HEK293 (cell line): ENCODE results near the gene ABL2.
A peak's percentile ranks its signal among the peaks of the same experiment; 100 is the strongest.

Source experiments
- IKZF3 ChIP-seq: fragments of 450-650 bp; IDR thresholded peaks from 2 replicates; pipeline ENCODE4 v1.5.0; 2018; ENCODE audit warnings: missing biosample characterization, mild to moderate bottlenecking, missing genetic modification characterization, moderate library complexity
- KLF10 ChIP-seq: fragments of 450-650 bp; IDR thresholded peaks from 2 replicates; pipeline ENCODE4 v1.5.1; 2018; ENCODE audit warnings: missing biosample characterization, mild to moderate bottlenecking, missing genetic modification characterization
- KLF8 ChIP-seq: fragments of 450-650 bp; formaldehyde crosslinking; IDR thresholded peaks from 2 replicates; pipeline ENCODE4 v1.5.1; 2016; ENCODE audit warnings: missing biosample characterization, missing genetic modification characterization
- SALL2 ChIP-seq: fragments of 450-650 bp; formaldehyde crosslinking; IDR thresholded peaks from 2 replicates; pipeline ENCODE4 v1.5.0; 2017; ENCODE audit warnings: missing biosample characterization, mild to moderate bottlenecking, missing genetic modification characterization, borderline replicate concordance
- SP7 ChIP-seq: fragments of 450-650 bp; formaldehyde crosslinking; IDR thresholded peaks from 2 replicates; pipeline ENCODE4 v1.5.1; 2016; ENCODE audit warnings: missing biosample characterization, missing genetic modification characterization
- TRIM28 ChIP-seq: IDR thresholded peaks from 2 replicates; pipeline ENCODE4 v1.6.1; 2011; ENCODE audit warnings: low read length, control low read depth, borderline replicate concordance
- TSHZ1 ChIP-seq: fragments of 450-650 bp; formaldehyde crosslinking; IDR thresholded peaks from 2 replicates; pipeline ENCODE4 v1.5.1; 2016; ENCODE audit warnings: missing biosample characterization, missing genetic modification characterization, borderline replicate concordance
- WT1 ChIP-seq: fragments of 450-650 bp; formaldehyde crosslinking; IDR thresholded peaks from 2 replicates; pipeline ENCODE4 v1.5.1; 2016; ENCODE audit warnings: missing biosample characterization, missing genetic modification characterization
- ZBTB26 ChIP-seq: fragments of 450-650 bp; formaldehyde crosslinking; optimal IDR thresholded peaks from 2 replicates; pipeline ENCODE3; 2016; ENCODE audit warnings: missing biosample characterization, mild to moderate bottlenecking, missing genetic modification characterization
- ZNF138 ChIP-seq: fragments of 450-650 bp; formaldehyde crosslinking; IDR thresholded peaks from 2 replicates; pipeline ENCODE4 v1.5.1; 2016; ENCODE audit warnings: missing biosample characterization, missing genetic modification characterization, borderline replicate concordance
- ZNF140 ChIP-seq: fragments of 450-650 bp; formaldehyde crosslinking; IDR thresholded peaks from 2 replicates; pipeline ENCODE4 v1.5.1; 2016; ENCODE audit warnings: missing biosample characterization, missing genetic modification characterization
- ZNF146 ChIP-seq: fragments of 450-650 bp; formaldehyde crosslinking; IDR thresholded peaks from 2 replicates; pipeline ENCODE4 v1.5.1; 2016; ENCODE audit warnings: missing biosample characterization, missing genetic modification characterization
- ZNF16 ChIP-seq: fragments of 450-650 bp; formaldehyde crosslinking; IDR thresholded peaks from 2 replicates; pipeline ENCODE4 v1.5.1; 2016; ENCODE audit warnings: low read depth, missing biosample characterization, missing genetic modification characterization
- ZNF175 ChIP-seq: fragments of 450-650 bp; formaldehyde crosslinking; IDR thresholded peaks from 2 replicates; pipeline ENCODE4 v1.5.1; 2016; ENCODE audit warnings: missing biosample characterization, missing genetic modification characterization
- ZNF23 ChIP-seq: fragments of 450-650 bp; formaldehyde crosslinking; IDR thresholded peaks from 2 replicates; pipeline ENCODE4 v1.5.1; 2016; ENCODE audit warnings: missing biosample characterization, missing genetic modification characterization, borderline replicate concordance
- ZNF354C ChIP-seq: fragments of 450-650 bp; formaldehyde crosslinking; IDR thresholded peaks from 2 replicates; pipeline ENCODE4 v1.5.1; 2016; ENCODE audit warnings: missing biosample characterization, missing genetic modification characterization, low read depth, borderline replicate concordance
- ZNF473 ChIP-seq: fragments of 450-650 bp; formaldehyde crosslinking; IDR thresholded peaks from 2 replicates; pipeline ENCODE4 v1.5.1; 2017; ENCODE audit warnings: missing biosample characterization, missing genetic modification characterization
- ZNF488 ChIP-seq: fragments of 450-650 bp; formaldehyde crosslinking; IDR thresholded peaks from 2 replicates; pipeline ENCODE4 v1.5.1; 2016; ENCODE audit warnings: missing biosample characterization, missing genetic modification characterization
- ZNF518A ChIP-seq: fragments of 450-650 bp; formaldehyde crosslinking; conservative IDR thresholded peaks from 2 replicates; pipeline ENCODE4 v1.5.1; 2016; ENCODE audit warnings: low read depth, missing biosample characterization, missing genetic modification characterization
- ZNF571 ChIP-seq: fragments of 450-650 bp; formaldehyde crosslinking; IDR thresholded peaks from 2 replicates; pipeline ENCODE4 v1.5.0; 2017; ENCODE audit warnings: missing biosample characterization, missing genetic modification characterization
- ZNF629 ChIP-seq: fragments of 450-650 bp; formaldehyde crosslinking; IDR thresholded peaks from 2 replicates; pipeline ENCODE4 v1.5.1; 2017; ENCODE audit warnings: missing biosample characterization, missing genetic modification characterization
- ZNF658 ChIP-seq: fragments of 450-650 bp; formaldehyde crosslinking; IDR thresholded peaks from 2 replicates; pipeline ENCODE4; 2016; ENCODE audit warnings: missing biosample characterization, missing genetic modification characterization
- ZNF670 ChIP-seq: fragments of 450-650 bp; formaldehyde crosslinking; IDR thresholded peaks from 2 replicates; pipeline ENCODE4 v1.5.1; 2016; ENCODE audit warnings: missing biosample characterization, missing genetic modification characterization, low read depth
- ZNF677 ChIP-seq: fragments of 450-650 bp; IDR thresholded peaks from 2 replicates; pipeline ENCODE4 v1.5.0; 2018; ENCODE audit warnings: missing biosample characterization, mild to moderate bottlenecking, missing genetic modification characterization, moderate library complexity
- ZNF768 ChIP-seq: fragments of 450-650 bp; formaldehyde crosslinking; IDR thresholded peaks from 2 replicates; pipeline ENCODE4 v1.5.1; 2018; ENCODE audit warnings: missing biosample characterization, mild to moderate bottlenecking, missing genetic modification characterization
- ZSCAN30 ChIP-seq: fragments of 450-650 bp; IDR thresholded peaks from 2 replicates; pipeline ENCODE4 v1.5.1; 2018; ENCODE audit warnings: missing biosample characterization, mild to moderate bottlenecking, missing genetic modification characterization, moderate library complexity
- ZXDB ChIP-seq: fragments of 450-650 bp; formaldehyde crosslinking; IDR thresholded peaks from 2 replicates; pipeline ENCODE4 v1.5.1; 2016; ENCODE audit warnings: missing biosample characterization, missing genetic modification characterization

The ABL2 gene

GRCh38 chr1:179081687-179082332 is 147.7 kb downstream of the ABL2 start, which contains the start of gene TOR3A (continued):
- TF ChIP-seq SP7 (tag by site-specific recombination) (peak; percentile 64), KLF8 (no peak; the same call in 1 of the 2 replicates), IKZF3 (tag by site-specific recombination) (peak; percentile 27; the same call in 1 of the 2 replicates), ZNF658 (no peak), TSHZ1 (tag by site-specific recombination) (no peak), ZNF23 (tag by site-specific recombination) (no peak), WT1 (tag by site-specific recombination) (no peak), ZNF768 (tag by site-specific recombination) (no peak), ZNF175 (tag by site-specific recombination) (no peak), ZNF140 (no peak), ZXDB (tag by site-specific recombination) (0 out of 2 replicates have a peak, but pooled peaks have one; percentile 41), ZNF146 (tag by site-specific recombination) (no peak), ZNF354C (no peak), SALL2 (tag by site-specific recombination) (no peak), KLF10 (tag by site-specific recombination) (no peak), ZNF670 (no peak), ZSCAN30 (peak; percentile 72; the same call in 1 of the 2 replicates), ZNF571 (tag by site-specific recombination) (no peak), ZNF629 (tag by site-specific recombination) (0 out of 2 replicates have a peak, but pooled peaks have one; percentile 42), ZNF473 (tag by site-specific recombination) (no peak), ZNF518A (0 out of 2 replicates have a peak, but pooled peaks have one; percentile 23), TRIM28 (peak; percentile 34; the same call in 1 of the 2 replicates), ZBTB26 (peak; percentile 84), ZNF16 (no peak), ZNF488 (tag by site-specific recombination) (no peak), ZNF138 (tag by site-specific recombination) (no peak), ZNF677 (no peak)
